Renal cortical epithelial cell (primary cell): ENCODE measurements around the gene KRT71. TPM values are rescaled to one million over a fixed set of nuclear protein-coding genes. Genes with fewer than 3 reads are reported as not detected.
"Not testable (repeated sequence)": the region's sequence is repeated elsewhere in the genome, so short reads cannot be mapped to it uniquely, and the experiment has no call there.

Experiments
- DNase-seq: peaks from one replicate; pipeline ENCODE4 v3.0.0-alpha.2; 2011; ENCODE audit warnings: low read depth
- total RNA-seq: library from RNA; depleted of rRNA; stranded (reverse); fragments of >200 nt; gene quantifications from 2 replicates; pipeline ENCODE4 v1.2.3, GENCODE V29; 2014

KRT71 gene
- total RNA-seq, 1 donor from 2014 or later: not detected

GRCh38 chr12:52521568-52522266 lies 31.2 kb downstream of the KRT71 start:
- DNase-seq: no peak

GRCh38 chr12:52521175-52521567 lies 31.8 kb downstream of the KRT71 start:
- no peak for DNase-seq

GRCh38 chr12:52519826-52520662 lies 32.9 kb downstream of the KRT71 start, which contains the start of gene KRT5:
KRT5 (minus strand) TSS chr12:52520394; CDS start chr12:52520296, 98 bp downstream.
- no peak for DNase-seq

DNA sequence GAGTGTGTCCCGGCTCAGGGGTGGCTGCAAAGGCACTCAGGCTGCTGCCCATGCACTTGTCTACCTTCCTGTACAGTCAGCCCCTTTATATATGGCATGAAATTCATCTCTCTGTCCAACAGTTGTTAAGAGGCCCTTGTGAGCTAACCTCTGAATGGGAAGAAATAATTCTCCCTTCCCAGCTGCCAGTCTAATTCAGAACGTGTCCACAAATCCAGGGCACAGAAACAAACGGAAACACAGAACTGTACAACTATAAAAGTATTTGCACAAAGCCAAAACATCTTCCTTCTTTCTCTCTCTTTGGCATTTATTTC lies 33.6 kb downstream of the KRT71 start:
- DNase-seq: no peak

DNA sequence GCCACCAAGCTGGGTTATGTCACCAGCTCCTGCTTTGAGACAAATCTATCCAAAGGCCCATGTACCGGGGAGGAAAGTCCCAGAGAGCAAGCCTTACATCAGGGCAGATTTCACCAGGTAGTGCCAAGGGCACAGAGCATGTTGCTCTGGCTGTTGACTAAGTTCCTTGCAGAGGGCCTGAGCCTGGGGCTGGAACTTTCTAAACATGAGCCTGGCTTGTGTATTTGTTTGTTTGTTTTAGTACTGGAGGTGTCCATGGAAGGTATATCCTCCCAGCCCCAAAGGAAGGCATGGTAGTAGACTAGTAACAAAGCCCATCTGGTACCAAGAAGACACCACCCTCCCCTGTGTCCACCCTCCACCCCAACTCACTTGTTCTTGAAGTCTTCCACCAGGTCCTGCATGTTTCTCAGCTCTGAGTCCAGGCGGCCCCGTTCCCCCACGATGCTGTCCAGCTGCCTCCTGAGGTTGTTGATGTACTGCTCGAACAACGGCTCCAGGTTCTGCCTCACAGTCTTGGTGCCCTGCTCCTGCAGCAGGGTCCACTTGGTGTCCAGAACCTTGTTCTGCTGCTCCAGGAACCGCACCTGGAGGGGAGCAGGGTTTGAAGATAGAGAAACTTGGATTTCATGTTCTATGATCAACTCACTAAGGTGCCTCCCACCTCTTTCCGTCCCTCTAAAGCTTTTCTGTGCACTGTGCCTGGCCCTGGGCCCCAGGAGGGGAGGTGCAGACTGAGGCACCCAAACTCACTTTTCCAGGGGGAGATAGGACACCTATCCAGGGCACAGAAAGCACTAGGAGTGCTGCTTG lies 34.2 kb downstream of the KRT71 start:
- no peak for DNase-seq

DNA sequence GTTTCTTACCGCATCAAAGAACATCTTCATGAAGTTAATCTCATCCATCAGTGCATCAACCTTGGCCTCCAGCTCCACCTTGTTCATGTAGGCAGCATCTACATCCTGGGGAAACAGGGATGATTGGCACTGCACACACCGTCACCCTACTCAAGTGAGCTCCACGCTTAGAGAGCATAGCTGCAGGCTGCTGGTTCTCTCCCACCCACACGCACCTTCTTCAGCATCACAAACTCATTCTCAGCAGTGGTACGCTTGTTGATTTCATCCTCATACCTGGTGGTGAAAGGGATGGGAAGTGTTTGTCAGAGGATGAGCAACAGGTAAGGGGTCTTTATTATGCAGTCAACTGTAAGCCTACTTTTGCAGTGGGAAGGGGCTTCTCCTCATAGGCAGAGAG lies 35.1 kb downstream of the KRT71 start:
- no peak for DNase-seq

DNA sequence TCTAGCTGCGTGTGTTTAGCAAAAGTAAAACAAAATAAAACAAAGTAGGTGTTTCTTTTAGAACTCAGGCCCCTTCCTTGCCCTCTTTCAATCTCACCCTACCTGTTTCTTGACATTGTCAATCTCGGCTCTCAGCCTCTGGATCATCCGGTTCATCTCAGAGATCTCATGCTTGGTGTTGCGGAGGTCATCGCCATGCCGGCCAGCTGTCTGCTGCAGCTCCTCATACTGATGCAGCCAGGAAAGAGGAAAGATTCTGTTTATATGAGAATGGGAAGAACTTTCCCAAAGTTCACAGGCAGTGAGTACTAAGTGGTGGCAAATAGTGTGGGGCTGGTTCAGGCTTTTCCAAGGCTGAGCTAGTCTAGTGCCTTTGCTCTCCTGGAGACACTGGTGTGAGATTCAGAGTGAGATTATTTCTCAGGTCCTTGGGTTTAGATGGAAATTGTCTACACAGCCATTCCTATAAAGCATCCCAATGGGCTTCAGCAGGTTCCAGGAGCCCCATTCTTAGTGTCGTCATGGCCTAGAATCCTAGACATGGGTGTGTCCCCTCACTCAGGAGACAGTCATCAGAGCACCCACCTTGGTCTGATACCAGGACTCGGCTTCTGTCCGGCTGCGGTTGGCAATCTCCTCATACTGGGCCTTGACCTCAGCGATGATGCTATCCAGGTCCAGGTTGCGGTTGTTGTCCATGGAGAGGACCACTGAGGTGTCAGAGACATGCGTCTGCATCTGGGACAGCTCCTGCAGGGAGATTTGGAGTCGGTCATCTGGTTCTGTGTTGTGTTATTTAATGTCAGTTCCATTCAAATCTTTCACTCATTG lies 35.7 kb downstream of the KRT71 start:
- no peak for DNase-seq

- DNase-seq: no peak
These were observed 36.8 kb downstream of the KRT71 start for GRCh38 chr12:52515927-52516831.

- DNase-seq: no peak
These were observed 37.7 kb downstream of the KRT71 start for GRCh38 chr12:52515319-52515646.

GRCh38 chr12:52514471-52515318 lies 38.2 kb downstream of the KRT71 start:
- no peak for DNase-seq

DNA sequence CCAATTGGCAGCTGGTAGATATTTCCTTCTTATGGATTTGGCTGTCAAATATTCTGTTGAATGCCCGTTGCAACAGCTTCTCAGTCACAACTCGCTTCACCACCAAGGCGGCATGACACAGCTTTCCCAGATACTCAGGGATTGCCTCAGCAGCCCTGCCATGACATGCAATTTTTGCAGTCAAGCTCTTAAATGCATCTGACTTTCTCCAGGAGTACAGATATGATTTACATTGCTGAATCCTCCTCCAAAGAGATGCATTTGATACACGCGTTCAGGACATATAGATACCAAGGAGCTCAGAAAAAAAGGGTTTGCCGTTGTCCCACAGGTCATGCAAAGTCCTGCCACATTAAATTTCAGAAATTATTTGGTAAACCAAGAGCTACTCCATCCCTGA lies 39.2 kb downstream of the KRT71 start:
- no peak for DNase-seq

DNA sequence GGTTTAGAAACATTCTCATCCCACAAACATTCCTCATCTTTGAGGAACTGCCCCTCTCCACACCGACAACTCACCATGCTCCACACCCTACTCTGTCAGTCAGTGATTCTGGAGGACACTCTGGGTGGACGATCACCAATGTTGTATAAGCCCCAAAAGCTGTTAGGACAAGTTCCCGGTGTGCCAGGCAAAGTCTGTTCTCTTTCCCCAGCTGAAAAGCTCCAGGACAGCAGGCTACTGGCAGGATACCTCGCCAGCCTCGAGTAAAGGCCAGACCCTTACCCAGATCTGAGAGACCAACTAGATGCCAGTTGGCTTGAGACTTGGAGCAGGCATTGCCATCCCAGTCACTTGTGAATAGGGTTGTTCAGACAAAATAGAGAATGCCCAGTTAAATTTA lies 44.7 kb downstream of the KRT71 start:
- DNase-seq: no peak

GRCh38 chr12:52506858-52507715 lies 45.9 kb downstream of the KRT71 start:
- peak; percentile 88 for DNase-seq

- no peak for DNase-seq
These were observed 50.1 kb downstream of the KRT71 start for GRCh38 chr12:52502877-52503276.

DNA sequence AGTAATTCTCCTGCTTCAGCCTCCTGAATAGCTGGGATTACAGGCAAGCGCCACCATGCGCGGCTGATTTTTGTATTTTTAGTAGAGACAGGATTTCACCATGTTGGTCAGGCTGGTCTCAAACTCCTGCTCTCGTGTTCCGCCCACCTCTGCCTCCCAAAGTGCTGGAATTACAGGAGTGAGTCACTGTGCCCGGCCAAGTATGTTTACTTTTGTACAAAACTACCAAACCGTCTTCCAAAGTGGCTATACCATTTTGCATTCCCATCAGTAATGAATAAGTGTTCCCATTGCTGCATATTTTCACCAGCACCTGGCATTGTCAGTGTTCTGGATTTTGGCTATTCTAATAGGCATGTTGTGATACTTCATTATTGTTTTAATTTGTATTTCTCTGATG lies 51.5 kb downstream of the KRT71 start:
- no peak for DNase-seq

DNA sequence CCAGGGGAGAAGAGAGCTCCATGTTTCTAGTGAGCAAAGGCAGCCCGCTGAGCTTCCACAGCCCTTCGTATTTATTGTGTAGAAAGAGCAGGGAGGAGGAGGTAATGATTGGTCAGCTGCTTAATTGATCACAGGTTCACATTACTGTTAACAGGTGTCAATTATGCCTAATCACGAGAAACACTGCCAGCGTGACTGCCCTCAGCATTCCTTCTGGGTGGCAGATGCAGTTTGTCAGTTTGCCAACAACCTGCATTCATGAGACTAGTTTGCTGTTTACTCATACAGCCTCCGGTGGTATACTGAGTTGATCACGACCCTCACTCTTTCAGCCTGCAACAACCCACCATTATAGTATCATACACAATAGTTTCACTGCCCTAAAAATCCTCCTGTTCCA lies 52.4 kb downstream of the KRT71 start:
- not testable (repeated sequence) for DNase-seq

- DNase-seq: no peak
These were observed 53.0 kb downstream of the KRT71 start for GRCh38 chr12:52499806-52500560.

GRCh38 chr12:52498946-52499345 lies 54.0 kb downstream of the KRT71 start:
- DNase-seq: no peak
